Fibroblast of lung (primary cell): Measurements from ENCODE around the gene SYVN1. TPM values are rescaled to one million over a fixed set of nuclear protein-coding genes. Genes with fewer than 3 reads are reported as not detected.

Experiments used
- DNase-seq, 2 donors: peaks; one replicate each; pipeline versions ENCODE4 v3.0.0 to v3.0.0-alpha.2; 2010; ENCODE audit warnings: low read depth in 2 of 2
- H2AFZ ChIP-seq: 2 replicates; pipeline ENCODE4 v1.5.1; 2012; ENCODE audit warnings: low read length, control low read depth, inconsistent platforms
- H3K27ac ChIP-seq: 2 replicates; pipeline ENCODE4 v1.5.1; 2011; ENCODE audit warnings: low read length, control low read depth; ENCODE audit not compliant: insufficient read depth
- H3K27me3 ChIP-seq: 2 replicates; pipeline ENCODE4 v1.5.1; 2011; ENCODE audit warnings: mild to moderate bottlenecking, low read length; ENCODE audit not compliant: control insufficient read depth, insufficient read depth
- H3K36me3 ChIP-seq: 2 replicates; pipeline ENCODE4 v1.5.1; 2011; ENCODE audit warnings: low read length; ENCODE audit not compliant: control insufficient read depth, insufficient read depth
- H3K4me1 ChIP-seq: 2 replicates; pipeline ENCODE4 v1.5.1; 2011; ENCODE audit warnings: low read length; ENCODE audit not compliant: control insufficient read depth, insufficient read depth; ENCODE audit errors: extremely low read depth
- H3K4me2 ChIP-seq: 2 replicates; pipeline ENCODE4 v1.5.1; 2011; ENCODE audit warnings: low read length, control low read depth; ENCODE audit not compliant: insufficient read depth; ENCODE audit errors: extremely low read depth
- H3K4me3 ChIP-seq, 4 experiments: fragments of 200-600 bp in 1 of 4; sonication (generic) in 1 of 4; replicated peaks in 1 of 4; 2 replicates each; pipeline ENCODE4 v1.5.1; 2011 to 2016; ENCODE audit warnings: low read length in 4 of 4, low read depth in 3 of 4, mild to moderate bottlenecking in 3 of 4, control low read depth in 2 of 4, inconsistent platforms in 1 of 4, mixed read lengths in 1 of 4; ENCODE audit not compliant: insufficient read depth in 1 of 4; ENCODE audit errors: control extremely low read depth in 1 of 4
- H3K79me2 ChIP-seq: 2 replicates; pipeline ENCODE4 v1.5.1; 2012; ENCODE audit warnings: mild to moderate bottlenecking, low read length, inconsistent platforms; ENCODE audit not compliant: control insufficient read depth, insufficient read depth
- H3K9ac ChIP-seq: 2 replicates; pipeline ENCODE4 v1.5.1; 2011; ENCODE audit warnings: mild to moderate bottlenecking, low read length, control low read depth; ENCODE audit not compliant: insufficient read depth
- H3K9me3 ChIP-seq: 2 replicates; pipeline ENCODE4 v1.5.1; 2012; ENCODE audit warnings: low read depth, low read length; ENCODE audit not compliant: control insufficient read depth, insufficient read depth
- H4K20me1 ChIP-seq: 2 replicates; pipeline ENCODE4 v1.5.1; 2011; ENCODE audit warnings: low read length; ENCODE audit not compliant: control insufficient read depth, insufficient read depth; ENCODE audit errors: extremely low read depth
- CTCF ChIP-seq, 2 donors: IDR thresholded peaks in 1 of 2; conservative IDR thresholded peaks in 1 of 2; 1 replicate in 1 of 2; 2 replicates in 1 of 2; pipeline ENCODE4 v1.5.1; 2011 to 2012; ENCODE audit warnings: low read length in 2 of 2, control low read depth in 1 of 2, inconsistent platforms in 1 of 2, low read depth in 1 of 2, mild to moderate bottlenecking in 1 of 2
- EZH2 ChIP-seq: IDR thresholded peaks from 2 replicates; pipeline ENCODE4 v1.5.1; 2012; ENCODE audit warnings: low read length, control low read depth, mild to moderate bottlenecking; ENCODE audit errors: missing control alignments
- polyA plus RNA-seq, 2 donors: library from polyadenylated mRNA; depleted of rRNA in 1 of 2; stranded (reverse) in 1 of 2; unstranded in 1 of 2; fragments of >200 nt; gene quantifications; 2 replicates each; pipeline ENCODE4 v1.2.1, GENCODE V29; 2011 to 2012; ENCODE audit warnings: missing spikeins in 1 of 2
- total RNA-seq: library from RNA; depleted of rRNA; stranded (reverse); fragments of >200 nt; gene quantifications from 2 replicates; pipeline ENCODE4 v1.2.1, GENCODE V29; 2014

SYVN1 gene
- total and polyA plus RNA-seq, 2 donors (not counting 1 experiment from before 2014, with no cell fraction given) = 15.5 to 25.2 TPM

- H2AFZ ChIP-seq = no peak overlapping the region
- no peak for TF ChIP-seq CTCF (conservative IDR thresholded peaks at IDR 0.05 in 1 of 2, IDR thresholded peaks at IDR 0.05 in 1 of 2; ENCODE audit: low read depth in 1 of 2, low read length in 2 of 2)
- no peaks in the 10 kb centered on the region for H3K9me3 ChIP-seq
- peak overlapping the region in 1 of 4 experiments; percentile 68 for H3K4me3 ChIP-seq
- peaks cover 19% of the 10 kb centered on the region for H3K4me1 ChIP-seq
- peaks cover 13% of the 10 kb centered on the region for H3K79me2 ChIP-seq
- H3K27ac ChIP-seq = no peak overlapping the region
- H4K20me1 ChIP-seq = no peaks in the 10 kb centered on the region
- no peak for DNase-seq
- H3K4me2 ChIP-seq = no peak overlapping the region
- no peaks in the 10 kb centered on the region for H3K27me3 ChIP-seq
- H3K9ac ChIP-seq = no peak overlapping the region
- peaks cover 13% of the 10 kb centered on the region for H3K36me3 ChIP-seq
Observed at GRCh38 chr11:65113839-65114238, 20.5 kb downstream of the SYVN1 start.

GRCh38 chr11:65113361-65113756 lies 21.0 kb downstream of the SYVN1 start:
- H3K4me1 ChIP-seq = peaks cover 19% of the 10 kb centered on the region
- no peaks in the 10 kb centered on the region for H3K9me3 ChIP-seq
- peaks cover 13% of the 10 kb centered on the region for H3K36me3 ChIP-seq
- H3K9ac ChIP-seq = no peak overlapping the region
- no peak overlapping the region for H3K27ac ChIP-seq
- no peak overlapping the region for H2AFZ ChIP-seq
- H4K20me1 ChIP-seq = no peaks in the 10 kb centered on the region
- peak overlapping the region; percentile 96 for H3K4me2 ChIP-seq
- H3K4me3 ChIP-seq = peak overlapping the region; percentile 55 to 68 (median 62)
- peak in 1 of 2 donors; percentile 24 for DNase-seq
- peaks cover 13% of the 10 kb centered on the region for H3K79me2 ChIP-seq
- TF ChIP-seq CTCF (conservative IDR thresholded peaks at IDR 0.05 in 1 of 2, IDR thresholded peaks at IDR 0.05 in 1 of 2; ENCODE audit: low read depth in 1 of 2, low read length in 2 of 2) (no peak), EZH2 (no peak)
- H3K27me3 ChIP-seq = no peaks in the 10 kb centered on the region

- no peaks in the 10 kb centered on the region for H4K20me1 ChIP-seq
- no peaks in the 10 kb centered on the region for H3K27me3 ChIP-seq
- peak overlapping the region; percentile 10 for H3K27ac ChIP-seq
- peak overlapping the region; percentile 96 for H3K4me2 ChIP-seq
- H3K4me3 ChIP-seq = peak overlapping the region; percentile 55 to 68 (median 62)
- peak overlapping the region; percentile 51 for H3K9ac ChIP-seq
- H3K4me1 ChIP-seq = peaks cover 19% of the 10 kb centered on the region
- peaks cover 13% of the 10 kb centered on the region for H3K79me2 ChIP-seq
- H2AFZ ChIP-seq = peak overlapping the region; percentile 37
- H3K9me3 ChIP-seq = no peaks in the 10 kb centered on the region
- DNase-seq = peak; percentile 20 to 44
- H3K36me3 ChIP-seq = peaks cover 13% of the 10 kb centered on the region
- TF ChIP-seq CTCF (conservative IDR thresholded peaks at IDR 0.05 in 1 of 2, IDR thresholded peaks at IDR 0.05 in 1 of 2; ENCODE audit: low read depth in 1 of 2, low read length in 2 of 2) (peak; percentile 56 to 69), EZH2 (no peak)
Observed at GRCh38 chr11:65112546-65113360, 21.6 kb downstream of the SYVN1 start.
